Kidney (tissue), 14 donors: Measurements from ENCODE around the gene NOS1. TPM values are rescaled to one million over a fixed set of nuclear protein-coding genes. Genes with fewer than 3 reads are reported as not detected.
"Not testable (repeated sequence)": the region's sequence is repeated elsewhere in the genome, so short reads cannot be mapped to it uniquely, and the experiment has no call there.

Experiments
- DNase-seq, 5 donors: peaks; one replicate each; pipeline ENCODE4 v3.0.0-alpha.2; 2013 to 2020
- FAIRE-seq: peaks from 2 replicates; lab custom pipeline; 2012; peaks lifted over from hg19 to GRCh38; lab: Jason Lieb, UNC
- H3K27ac ChIP-seq, 2 donors: one replicate each; pipeline ENCODE4 v1.7.0; 2013; ENCODE audit warnings: low read depth in 2 of 2, low read length in 2 of 2, inconsistent platforms in 1 of 2
- H3K27me3 ChIP-seq: one replicate; pipeline ENCODE4 v1.7.1; 2013; ENCODE audit warnings: low read length, inconsistent platforms; ENCODE audit not compliant: control insufficient read depth, insufficient read depth
- H3K36me3 ChIP-seq, 3 donors: one replicate each; pipeline versions ENCODE4 v1.7.0 to v1.7.1; 2013; ENCODE audit warnings: low read length in 3 of 3, control low read depth in 1 of 3, inconsistent platforms in 1 of 3; ENCODE audit not compliant: insufficient read depth in 3 of 3, control insufficient read depth in 2 of 3
- H3K4me1 ChIP-seq, 3 donors: one replicate each; pipeline versions ENCODE4 v1.7.0 to v1.7.1; 2013; ENCODE audit warnings: low read length in 3 of 3, inconsistent platforms in 1 of 3, low read depth in 1 of 3; ENCODE audit not compliant: control insufficient read depth in 2 of 3, insufficient read depth in 2 of 3
- H3K4me3 ChIP-seq, 3 donors: one replicate each; pipeline versions ENCODE4 v1.7.0 to v1.8.1; 2013; ENCODE audit warnings: low read length in 3 of 3, control low read depth in 1 of 3, inconsistent platforms in 1 of 3
- H3K9ac ChIP-seq, 3 donors: one replicate each; pipeline versions ENCODE4 v1.7.0 to v1.7.1; 2013; ENCODE audit warnings: low read length in 3 of 3, control low read depth in 1 of 3, inconsistent platforms in 1 of 3
- H3K9me3 ChIP-seq, 3 donors: one replicate each; pipeline versions ENCODE4 v1.7.0 to v1.7.1; 2013; ENCODE audit warnings: low read length in 3 of 3, control low read depth in 1 of 3, inconsistent platforms in 1 of 3; ENCODE audit not compliant: control insufficient read depth in 2 of 3, insufficient read depth in 1 of 3
- intact Hi-C: fragments of 100-400 bp; cut with DNase I; formaldehyde crosslinking; loops from one replicate; pipeline ENCODE4 v1.11.1; 2022
- polyA plus RNA-seq: library from polyadenylated mRNA; stranded (reverse); fragments of 350-450 nt; fragmentation: Illumina TruSeq; extraction: RNeasy Lipid Tissue Mini Kit (QIAGEN cat#74804); gene quantifications from one replicate; pipeline ENCODE4 v1.2.3, GENCODE V29; 2014; ENCODE audit warnings: low read depth, low replicate concordance; ENCODE audit not compliant: insufficient read depth
- total RNA-seq: library from RNA; stranded (reverse); fragmentation: NEBNext Ultra II Directional; extraction: Animal tissue kit (Norgen Biotek cat#: 25700); gene quantifications from one replicate; pipeline ENCODE4 v1.2.1, GENCODE V29; 2021
- TF ChIP-seq, protein P1 (sequence below): IDR thresholded peaks from 3 replicates; pipeline ENCODE4 v1.5.1; 2012; ENCODE audit warnings: mild to moderate bottlenecking, moderate library complexity, borderline replicate concordance; ENCODE audit not compliant: insufficient read depth; ENCODE audit errors: extremely low read depth
- donor health status: control.
- donor health status: control.
- donor health status: control.
- donor health status: control.
- donor health status: control.
- donor health status: DM: yes; HTN: yes; CAD: no.
- donor health status: Normal renal cell carcinoma (clear cell type).

NOS1 gene
- total and polyA plus RNA-seq, 2 donors from 2014 or later: 1.3 to 6.5 TPM

DNA sequence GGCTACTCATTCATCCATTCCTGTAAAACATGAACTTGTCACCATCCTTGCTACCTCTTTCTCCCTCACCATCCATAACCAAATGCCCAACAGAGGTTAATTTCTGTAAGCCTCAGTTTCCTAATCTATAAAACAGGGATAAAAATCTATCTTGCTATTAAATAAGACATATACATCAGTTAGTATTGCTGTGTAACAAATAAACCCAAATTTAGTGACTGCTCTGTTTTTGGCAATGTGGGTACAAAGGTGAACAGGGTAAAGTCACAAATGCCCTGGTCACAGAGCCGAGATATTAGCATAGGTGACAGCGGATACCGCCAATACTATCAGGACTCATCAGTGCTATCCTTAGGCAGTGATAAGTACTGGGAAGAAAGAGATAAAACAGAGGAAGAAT lies 167.5 kb downstream of the NOS1 start:
- FAIRE-seq (no peak), DNase-seq (no peak)
- H3K27me3 ChIP-seq: no peaks in the 10 kb centered on the region
- intact Hi-C loops: no loop called here
- no peaks in the 10 kb centered on the region for H3K9me3 ChIP-seq
- TF ChIP-seq, protein P1, sequence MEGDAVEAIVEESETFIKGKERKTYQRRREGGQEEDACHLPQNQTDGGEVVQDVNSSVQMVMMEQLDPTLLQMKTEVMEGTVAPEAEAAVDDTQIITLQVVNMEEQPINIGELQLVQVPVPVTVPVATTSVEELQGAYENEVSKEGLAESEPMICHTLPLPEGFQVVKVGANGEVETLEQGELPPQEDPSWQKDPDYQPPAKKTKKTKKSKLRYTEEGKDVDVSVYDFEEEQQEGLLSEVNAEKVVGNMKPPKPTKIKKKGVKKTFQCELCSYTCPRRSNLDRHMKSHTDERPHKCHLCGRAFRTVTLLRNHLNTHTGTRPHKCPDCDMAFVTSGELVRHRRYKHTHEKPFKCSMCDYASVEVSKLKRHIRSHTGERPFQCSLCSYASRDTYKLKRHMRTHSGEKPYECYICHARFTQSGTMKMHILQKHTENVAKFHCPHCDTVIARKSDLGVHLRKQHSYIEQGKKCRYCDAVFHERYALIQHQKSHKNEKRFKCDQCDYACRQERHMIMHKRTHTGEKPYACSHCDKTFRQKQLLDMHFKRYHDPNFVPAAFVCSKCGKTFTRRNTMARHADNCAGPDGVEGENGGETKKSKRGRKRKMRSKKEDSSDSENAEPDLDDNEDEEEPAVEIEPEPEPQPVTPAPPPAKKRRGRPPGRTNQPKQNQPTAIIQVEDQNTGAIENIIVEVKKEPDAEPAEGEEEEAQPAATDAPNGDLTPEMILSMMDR: no peak
- H3K36me3 ChIP-seq: no peaks in the 10 kb centered on the region
- no peak overlapping the region for H3K4me3 ChIP-seq
- no peak overlapping the region for H3K27ac ChIP-seq
- H3K4me1 ChIP-seq: peaks cover 0 to 5% (median 0%) of the 10 kb centered on the region in 3 donors
- no peak overlapping the region for H3K9ac ChIP-seq

DNA sequence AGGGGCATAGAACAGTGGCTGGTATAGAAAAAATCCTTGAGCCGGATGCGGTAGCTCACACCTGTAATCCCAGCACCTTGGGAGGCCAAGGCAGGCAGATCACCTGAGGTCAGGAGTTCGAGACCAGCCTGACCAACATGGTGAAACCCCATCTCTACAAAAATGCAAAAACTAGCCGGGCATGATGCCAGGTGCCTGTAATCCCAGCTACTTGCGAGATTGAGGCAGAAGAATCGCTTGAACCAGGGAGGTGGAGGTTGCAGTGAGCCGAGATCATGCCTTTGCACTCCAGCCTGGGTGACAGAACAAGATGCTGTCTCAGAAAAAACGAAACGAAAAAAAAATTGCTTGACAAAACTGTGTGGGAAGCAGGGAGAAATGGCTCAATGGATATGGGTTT lies 168.8 kb downstream of the NOS1 start:
- H3K9me3 ChIP-seq, H3K36me3 ChIP-seq, H3K4me1 ChIP-seq, DNase-seq, intact Hi-C loops, FAIRE-seq, H3K9ac ChIP-seq, H3K4me3 ChIP-seq, H3K27me3 ChIP-seq, H3K27ac ChIP-seq: not testable (repeated sequence)

DNA sequence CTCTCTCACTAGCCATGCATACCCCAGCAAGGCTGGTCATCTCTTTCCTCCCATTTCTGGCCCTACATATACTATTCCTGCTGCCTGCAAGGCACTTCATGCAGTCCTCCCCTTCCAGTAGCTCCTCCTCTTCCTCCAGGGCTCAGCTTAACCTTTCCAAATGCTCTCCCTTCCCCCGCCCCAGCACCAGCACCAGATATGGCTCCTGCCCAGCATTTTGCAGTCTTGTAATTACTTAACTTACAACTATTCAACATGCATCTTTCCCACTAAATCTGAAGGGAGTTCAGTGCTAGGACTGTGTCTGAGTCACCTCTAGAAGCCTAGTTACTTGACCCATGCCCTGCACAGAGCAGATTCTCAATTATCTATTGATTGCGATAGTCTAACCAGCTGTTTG lies 169.4 kb downstream of the NOS1 start:
- H3K27me3 ChIP-seq: no peaks in the 10 kb centered on the region
- no peaks in the 10 kb centered on the region for H3K36me3 ChIP-seq
- DNase-seq (peak in 1 of 5 donors; percentile 24), FAIRE-seq (no peak)
- H3K9me3 ChIP-seq: no peaks in the 10 kb centered on the region
- H3K4me1 ChIP-seq: peaks cover 0 to 8% (median 3%) of the 10 kb centered on the region in 3 donors
- TF ChIP-seq, protein P1: no peak
- H3K27ac ChIP-seq: no peak overlapping the region
- no peak overlapping the region for H3K9ac ChIP-seq
- no peak overlapping the region for H3K4me3 ChIP-seq
- intact Hi-C loops: no loop called here

DNA sequence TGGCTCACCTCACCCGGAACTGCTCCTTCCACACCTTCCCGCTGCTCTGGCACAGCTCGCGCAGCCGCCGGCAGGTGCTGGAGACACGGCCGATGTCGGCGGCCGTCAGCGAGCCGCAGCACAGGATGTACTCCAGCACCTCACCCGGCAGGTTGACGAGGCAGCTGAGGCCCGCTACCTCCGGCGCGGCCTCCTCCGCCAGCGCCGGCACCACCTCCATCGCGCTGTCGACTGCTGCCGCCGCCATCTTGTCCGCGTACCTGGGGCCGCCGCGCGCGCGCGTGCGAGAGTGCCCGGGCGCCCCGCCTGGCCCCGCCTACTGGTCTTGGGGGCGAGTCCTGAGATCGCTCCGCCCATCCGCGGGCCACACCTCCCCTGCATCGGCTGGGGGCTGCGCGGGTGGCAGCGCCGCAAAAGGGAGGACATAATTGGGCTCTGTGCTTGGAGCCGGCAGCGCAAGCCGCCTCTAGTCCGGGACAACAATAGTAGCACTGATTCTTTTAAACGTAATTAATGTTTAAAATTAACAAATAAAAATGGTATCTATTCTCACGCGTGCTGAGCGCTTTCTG lies 171.1 kb downstream of the NOS1 start, which contains the start of gene FBXO21:
FBXO21 (minus strand) TSS at position 261 of the 572 bp plus-strand sequence; CDS start at position 247, 14 bp downstream.
- no peak for FAIRE-seq
- intact Hi-C loops: no loop called here
- no peaks in the 10 kb centered on the region for H3K9me3 ChIP-seq

More for the DNA sequence above, 171.1 kb downstream of the NOS1 start, which contains the start of gene FBXO21:
- H3K4me3 ChIP-seq: peak within 1 kb of the TSS; percentile 84 to 88 (median 86)
- DNase-seq: peak; percentile 93 to 96 (median 96)
- H3K27me3 ChIP-seq: no peaks in the 10 kb centered on the region
- TF ChIP-seq, protein P1: no peak
- peak within 1 kb of the TSS; percentile 77 to 82 for H3K27ac ChIP-seq
- H3K9ac ChIP-seq: peak within 1 kb of the TSS; percentile 67 to 95 (median 82)
- H3K36me3 ChIP-seq: peaks cover 0 to 4% (median 2%) of the 10 kb centered on the region in 3 donors
- peaks cover 3 to 8% (median 5%) of the 10 kb centered on the region in 3 donors for H3K4me1 ChIP-seq
